ENCODE results near the gene TAS2R4. TPM values are rescaled to one million over a fixed set of nuclear protein-coding genes. Genes with fewer than 3 reads are reported as not detected.

TAS2R4 gene
- total RNA-seq, 1 experiment from 2014 or later = 0.66 TPM

GRCh38 chr7:141731476-141732149 is 44.9 kb upstream of the TAS2R4 start:
- Mint-ChIP-seq H3K36me3 (ENCODE audit: insufficient read depth in 1 of 3, low read depth in 3 of 3) (no peaks in the 10 kb centered on the region), H3K27ac (peak overlapping the region in 1 of 3 experiments; percentile 71; a peak in 1 of 7 replicates), H3K4me1 (peaks cover 0 to 4% of the 10 kb centered on the region in 2 experiments; a peak in 3 of 4 replicates), H3K4me3 (no peak overlapping the region), H3K27me3 (ENCODE audit: low read depth) (no peaks in the 10 kb centered on the region), H3K9me3 (no peaks in the 10 kb centered on the region)
- Histone ChIP-seq H3K4me2 (ENCODE audit: insufficient read depth, insufficient read length, low read length) (no peak overlapping the region), H3K23ac (ENCODE audit: insufficient read length, low read depth, low read length) (no peak overlapping the region), H2AK5ac (ENCODE audit: insufficient read length, low read length) (no peak overlapping the region), H4K20me1 (ENCODE audit: control insufficient read depth, insufficient read depth, insufficient read length) (no peaks in the 10 kb centered on the region), H2BK15ac (ENCODE audit: low read depth, low read length) (no peak overlapping the region), H2BK12ac (ENCODE audit: insufficient read length, low read depth, low read length) (no peak overlapping the region), H3K9me3 (ENCODE audit: control insufficient read depth, low read depth, low read length) (no peaks in the 10 kb centered on the region), H3K4ac (ENCODE audit: low read depth, low read length) (no peak overlapping the region), H4K8ac (replicated peaks; ENCODE audit: insufficient read length, low read depth, low read length) (no peak overlapping the region), H3K79me2 (ENCODE audit: insufficient read depth, low read length) (no peaks in the 10 kb centered on the region), H3K27ac (ENCODE audit: insufficient read length, low read depth, low read length) (no peak overlapping the region), H3K14ac (ENCODE audit: insufficient read depth, low read length) (no peak overlapping the region; the same call in 1 of the 2 replicates), H2BK20ac (ENCODE audit: low read depth, low read length, poor library complexity, severe bottlenecking) (no peak overlapping the region), H3K18ac (ENCODE audit: insufficient read length, low read depth, low read length) (no peak overlapping the region), H3K9ac (ENCODE audit: extremely low read depth, insufficient read length, low read length) (no peak overlapping the region), H2AFZ (ENCODE audit: low read length) (no peak overlapping the region), H2BK5ac (ENCODE audit: insufficient read length, low read length) (no peak overlapping the region), H3K79me1 (ENCODE audit: insufficient read depth, low read depth, low read length, poor library complexity, severe bottlenecking) (no peaks in the 10 kb centered on the region), H4K91ac (ENCODE audit: insufficient read length, low read depth, low read length) (no peak overlapping the region), H3K4me1 (ENCODE audit: insufficient read depth, low read length) (no peaks in the 10 kb centered on the region), H2BK120ac (ENCODE audit: low read depth, low read length, poor library complexity, severe bottlenecking) (no peak overlapping the region), H4K5ac (ENCODE audit: insufficient read length, low read depth, low read length) (no peak overlapping the region), H3T11ph (ENCODE audit: low read length) (no peak overlapping the region), H3K56ac (ENCODE audit: insufficient read length, low read depth, low read length) (no peak overlapping the region), H3K27me3 (ENCODE audit: insufficient read depth, low read length) (no peaks in the 10 kb centered on the region), H3K23me2 (ENCODE audit: insufficient read length, low read depth, low read length, poor library complexity, severe bottlenecking) (no peaks in the 10 kb centered on the region)
- TF ChIP-seq, protein P1, sequence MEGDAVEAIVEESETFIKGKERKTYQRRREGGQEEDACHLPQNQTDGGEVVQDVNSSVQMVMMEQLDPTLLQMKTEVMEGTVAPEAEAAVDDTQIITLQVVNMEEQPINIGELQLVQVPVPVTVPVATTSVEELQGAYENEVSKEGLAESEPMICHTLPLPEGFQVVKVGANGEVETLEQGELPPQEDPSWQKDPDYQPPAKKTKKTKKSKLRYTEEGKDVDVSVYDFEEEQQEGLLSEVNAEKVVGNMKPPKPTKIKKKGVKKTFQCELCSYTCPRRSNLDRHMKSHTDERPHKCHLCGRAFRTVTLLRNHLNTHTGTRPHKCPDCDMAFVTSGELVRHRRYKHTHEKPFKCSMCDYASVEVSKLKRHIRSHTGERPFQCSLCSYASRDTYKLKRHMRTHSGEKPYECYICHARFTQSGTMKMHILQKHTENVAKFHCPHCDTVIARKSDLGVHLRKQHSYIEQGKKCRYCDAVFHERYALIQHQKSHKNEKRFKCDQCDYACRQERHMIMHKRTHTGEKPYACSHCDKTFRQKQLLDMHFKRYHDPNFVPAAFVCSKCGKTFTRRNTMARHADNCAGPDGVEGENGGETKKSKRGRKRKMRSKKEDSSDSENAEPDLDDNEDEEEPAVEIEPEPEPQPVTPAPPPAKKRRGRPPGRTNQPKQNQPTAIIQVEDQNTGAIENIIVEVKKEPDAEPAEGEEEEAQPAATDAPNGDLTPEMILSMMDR (conservative IDR thresholded peaks at IDR 0.05) = no peak
- no peak for DNase-seq
- WGBS (ENCODE audit: extremely low coverage, insufficient read length, low lambda C conversion rate) = no CpG with 5 or more reads among the region's 24 CpGs
